K562 (cell line): Measurements from ENCODE around the gene ARHGEF7. TPM values are rescaled to one million over a fixed set of nuclear protein-coding genes. Genes with fewer than 3 reads are reported as not detected.

Source experiments
- CHD7 ChIP-seq: fragments of 200-600 bp; sonication (generic); IDR thresholded peaks from one replicate; pipeline ENCODE4 v1.6.1; 2012; ENCODE audit warnings: mild to moderate bottlenecking, low read depth, low read length, inconsistent platforms
- polyA plus RNA-seq, 8 experiments: library from polyadenylated mRNA; depleted of rRNA in 4 of 8; stranded (reverse) in 5 of 8; unstranded in 3 of 8; fragments of >200 nt; fragmentation: Nextera tagmentation in 2 of 8; fragmentation: Illumina TruSeq in 1 of 8; extraction: Ambion mirVana in 2 of 8; extraction: Trizol in 1 of 8; gene quantifications; 2 replicates each; pipeline versions ENCODE4 v1.2.1 to v1.2.3, GENCODE V29; 2011 to 2014; ENCODE audit warnings: inconsistent platforms in 1 of 8, missing spikeins in 1 of 8
- total RNA-seq, 7 experiments: library from RNA; depleted of rRNA in 6 of 7; stranded (reverse); fragments of >200 nt in 6 of 7; fragmentation: Illumina TruSeq in 2 of 7; extraction: Trizol in 2 of 7; gene quantifications; 2 replicates each; pipeline versions ENCODE4 v1.2.1 to v1.2.3, GENCODE V29; 2011 to 2021; ENCODE audit warnings: low replicate concordance in 1 of 7

The ARHGEF7 gene
- total and polyA plus RNA-seq, 9 of the 15 experiments (the other 6 are each of a cell fraction or from before 2014, with no cell fraction given) = 2.1 to 26.8 (median 17.5) TPM

- TF ChIP-seq CHD7 = no peak
These were observed 132.4 kb downstream of the ARHGEF7 start (continued) for GRCh38 chr13:111247552-111247951.
